NCI-H524 (cell line): ENCODE measurements around the gene PTPMT1.
"Not testable (repeated sequence)": the region's sequence is repeated elsewhere in the genome, so short reads cannot be mapped to it uniquely, and the experiment has no call there.

Experiments
- DNase-seq, 2 experiments: peaks; one replicate each; lab custom pipeline; 2025; lab: John Stamatoyannopoulos, UW

The PTPMT1 gene, protein sequence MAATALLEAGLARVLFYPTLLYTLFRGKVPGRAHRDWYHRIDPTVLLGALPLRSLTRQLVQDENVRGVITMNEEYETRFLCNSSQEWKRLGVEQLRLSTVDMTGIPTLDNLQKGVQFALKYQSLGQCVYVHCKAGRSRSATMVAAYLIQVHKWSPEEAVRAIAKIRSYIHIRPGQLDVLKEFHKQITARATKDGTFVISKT

DNA sequence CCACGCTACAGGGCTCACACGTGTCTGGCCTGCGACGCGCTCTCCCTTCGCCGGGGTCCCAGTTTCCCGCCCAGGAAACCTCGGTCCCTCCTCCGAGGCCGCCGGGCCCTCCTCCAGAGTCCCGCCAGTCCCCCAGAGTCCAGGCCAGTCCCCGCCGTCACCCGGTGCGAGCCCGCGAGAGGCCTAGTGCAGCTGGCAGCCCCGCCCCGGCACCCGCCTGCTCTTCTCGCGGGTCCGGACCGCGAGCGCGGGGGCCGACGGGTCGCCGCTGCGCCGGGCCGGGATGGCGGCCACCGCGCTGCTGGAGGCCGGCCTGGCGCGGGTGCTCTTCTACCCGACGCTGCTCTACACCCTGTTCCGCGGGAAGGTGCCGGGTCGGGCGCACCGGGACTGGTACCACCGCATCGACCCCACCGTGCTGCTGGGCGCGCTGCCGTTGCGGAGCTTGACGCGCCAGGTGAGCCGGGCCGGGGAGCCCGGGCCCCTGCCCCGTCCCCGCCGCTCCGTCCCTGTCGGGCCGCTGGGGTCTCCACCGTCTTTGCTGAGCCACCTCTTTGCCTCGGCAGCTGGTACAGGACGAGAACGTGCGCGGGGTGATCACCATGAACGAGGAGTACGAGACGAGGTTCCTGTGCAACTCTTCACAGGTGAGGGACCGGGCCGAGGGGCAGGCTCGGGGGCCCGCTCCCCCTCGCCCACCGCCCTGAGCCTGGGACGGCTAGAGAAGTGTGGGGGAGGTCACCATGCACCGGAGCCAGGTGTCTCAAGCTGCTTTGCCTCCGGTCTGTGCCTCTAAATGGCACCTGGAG lies at the start of gene PTPMT1:
Gene PTPMT1, plus strand, starts transcription at position 260 of the 809 bp plus-strand sequence. Its CDS starts 24 bp downstream, at position 284.
- peak; percentile 22 to 47 for DNase-seq

DNA sequence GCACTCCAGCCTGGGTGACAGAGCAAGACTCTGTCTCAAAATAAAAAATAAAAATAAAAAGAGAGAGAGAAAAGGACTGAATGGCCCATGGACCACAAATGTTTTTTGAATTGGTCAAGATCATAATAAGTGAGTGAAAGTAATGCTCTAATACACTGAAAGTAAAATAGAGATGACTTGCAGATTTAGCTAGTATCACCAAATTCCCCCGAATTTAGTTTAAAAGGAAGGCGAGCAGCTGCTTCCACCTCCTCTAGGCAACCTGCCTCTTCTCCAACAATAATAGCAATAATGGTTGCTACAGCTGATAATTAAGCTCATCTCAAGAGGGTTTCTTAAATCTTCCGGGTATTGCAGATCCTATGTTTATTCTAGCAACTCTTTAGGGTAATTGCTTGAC lies 49.2 kb upstream of the PTPMT1 start:
- peak; percentile 14 to 51 for DNase-seq

DNA sequence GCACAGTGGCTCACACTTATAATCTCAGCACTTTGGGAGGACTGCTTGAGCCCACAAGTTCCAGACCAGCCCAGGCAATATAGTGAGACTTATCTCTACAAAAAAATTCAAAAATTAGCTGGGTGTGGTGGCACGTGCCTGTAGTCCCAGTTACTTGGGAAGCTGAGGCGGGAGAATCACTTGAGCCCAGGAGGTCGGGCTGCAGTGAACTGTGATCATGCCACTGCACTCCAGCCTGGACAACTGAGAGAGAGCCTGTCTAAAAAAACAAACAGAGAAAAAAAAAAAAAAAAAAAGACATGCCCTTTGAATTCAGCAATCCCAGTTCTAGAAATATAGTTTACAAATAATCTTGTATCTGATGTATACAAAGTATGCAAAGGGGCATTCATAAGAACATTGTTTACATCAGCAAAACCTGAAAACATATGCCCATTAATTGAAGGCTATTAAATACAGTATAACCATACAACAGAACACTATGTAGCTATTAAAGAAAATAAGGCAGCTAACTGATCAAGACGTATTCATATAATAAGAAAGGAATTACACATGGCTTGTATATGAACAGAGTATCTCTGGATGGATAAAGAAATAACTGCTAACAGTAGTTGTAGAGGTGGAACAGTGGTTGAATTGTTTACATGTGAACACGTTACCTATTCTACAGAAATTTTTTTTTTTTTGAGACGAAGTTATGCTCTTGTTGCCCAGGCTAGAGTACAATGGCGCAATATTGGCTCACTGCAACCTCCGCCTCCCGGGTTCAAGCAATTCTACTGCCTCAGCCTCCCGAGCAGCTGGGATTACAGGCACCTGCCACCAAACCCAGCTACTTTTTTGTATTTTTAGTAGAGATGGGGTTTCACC lies 48.2 kb upstream of the PTPMT1 start:
- no peak for DNase-seq

DNA sequence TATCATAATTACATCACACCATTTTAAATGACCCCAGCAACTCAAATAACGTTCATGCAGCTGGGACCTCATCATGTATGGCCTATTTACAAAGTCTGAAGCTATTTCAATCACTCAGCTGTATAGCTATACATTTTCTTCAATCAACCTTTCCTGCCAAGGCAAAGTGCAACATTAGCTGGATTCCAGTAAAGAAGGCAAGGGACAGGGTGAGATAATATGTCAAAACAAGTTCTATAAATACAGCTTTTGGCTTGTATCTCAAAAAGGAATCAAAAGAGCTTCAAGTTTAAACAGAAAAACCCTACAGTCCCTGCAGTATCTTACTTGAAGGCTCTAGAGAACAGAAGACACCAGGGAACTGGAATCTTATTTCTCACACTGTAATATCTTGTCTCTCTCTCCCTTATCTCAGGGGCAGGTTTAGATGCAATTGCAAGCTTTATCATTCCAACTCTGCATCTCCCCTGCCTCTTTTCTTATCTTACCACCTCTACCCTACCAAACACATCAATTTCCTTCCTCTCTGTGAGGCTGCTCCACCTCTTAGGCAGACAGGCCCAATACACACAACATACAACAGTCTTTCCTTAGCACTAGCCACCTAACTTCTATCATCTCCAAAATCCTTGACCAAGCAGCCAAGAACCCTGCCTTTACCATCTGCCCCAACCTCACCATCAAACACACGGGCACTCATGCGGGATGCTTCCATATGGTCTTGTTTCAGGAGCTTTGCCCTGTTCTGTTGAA lies 47.0 kb upstream of the PTPMT1 start:
- DNase-seq = peak; percentile 36 to 71

DNA sequence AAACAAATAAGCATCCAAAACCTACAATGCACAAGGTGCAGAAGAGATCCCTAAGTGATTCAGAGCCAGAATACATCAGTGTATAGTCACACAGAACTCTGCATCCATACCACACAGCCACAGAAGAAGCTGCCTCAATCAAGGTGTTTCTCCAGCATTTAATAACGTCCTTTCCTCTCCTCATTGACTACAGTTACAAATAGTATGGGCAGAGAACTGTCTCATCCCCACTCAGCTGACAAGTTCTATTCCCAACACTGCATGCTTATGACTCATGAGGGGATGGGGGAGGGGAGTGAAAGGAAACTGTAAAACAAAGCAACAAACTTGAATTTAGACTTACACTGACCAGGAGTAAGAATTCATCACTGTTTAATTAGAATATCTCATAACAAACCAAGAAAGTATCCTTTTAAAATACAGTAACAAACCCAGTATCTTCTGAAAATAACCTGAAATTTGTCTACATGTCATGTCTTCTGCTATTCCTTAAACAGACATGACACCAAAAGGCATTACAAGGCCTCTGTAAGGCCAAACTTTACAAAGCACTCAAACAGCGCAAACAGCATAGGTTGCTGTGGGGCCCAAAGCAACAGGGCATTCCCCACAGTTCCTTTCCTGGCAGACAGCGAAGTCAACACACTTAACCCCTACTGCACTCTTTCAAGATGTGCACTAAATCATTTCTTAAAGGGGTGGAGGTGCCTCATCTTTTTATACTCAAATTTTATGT lies 41.7 kb upstream of the PTPMT1 start:
- DNase-seq = no peak

DNA sequence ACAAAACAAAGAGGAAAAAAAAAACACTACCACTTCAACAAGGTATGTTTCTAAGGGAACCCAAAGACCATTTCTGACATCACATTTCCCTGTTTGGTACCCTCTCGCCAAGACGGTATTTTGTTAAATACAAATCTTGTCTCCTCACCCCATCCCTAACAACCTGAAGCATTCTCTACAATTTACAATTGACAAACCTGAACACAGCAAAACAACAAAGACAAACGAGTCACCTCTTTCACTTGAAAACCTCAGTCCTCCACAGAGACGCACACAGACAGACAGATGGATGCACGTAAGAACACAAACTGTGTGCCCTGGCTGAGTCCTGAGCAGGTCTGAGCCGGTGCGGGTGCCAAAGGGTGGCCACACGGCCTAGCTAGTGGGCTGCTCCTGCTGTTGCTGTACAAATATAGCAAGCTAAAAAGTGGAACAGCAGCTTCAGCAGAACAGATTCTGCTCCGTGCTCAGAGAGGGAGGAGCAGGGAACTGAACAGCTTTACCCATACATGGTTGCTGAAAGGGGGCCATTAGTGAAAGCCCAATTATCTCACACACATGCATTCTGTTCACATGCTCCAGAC lies 41.0 kb upstream of the PTPMT1 start:
- peak in 1 of 2 experiments; percentile 36 for DNase-seq

DNA sequence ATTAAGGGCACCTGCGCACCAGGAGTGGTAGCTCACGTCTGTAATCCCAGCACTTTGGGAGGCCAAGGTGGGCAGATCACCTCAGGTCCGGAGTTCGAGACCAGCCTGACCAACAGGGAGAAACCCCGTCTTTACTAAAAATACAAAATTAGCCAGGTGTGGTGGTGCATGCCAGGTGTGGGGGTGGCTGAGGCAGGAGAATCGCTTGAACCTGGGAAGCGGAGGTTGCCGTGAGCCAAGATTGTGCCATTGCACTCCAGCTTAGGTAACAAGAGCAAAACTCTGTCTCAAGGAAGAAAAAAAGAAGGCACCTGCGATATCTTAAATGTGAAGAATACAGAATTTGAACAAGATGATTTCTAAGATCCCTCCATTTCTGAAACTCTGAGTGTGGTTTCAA lies 39.4 kb upstream of the PTPMT1 start:
- not testable (repeated sequence) for DNase-seq

DNA sequence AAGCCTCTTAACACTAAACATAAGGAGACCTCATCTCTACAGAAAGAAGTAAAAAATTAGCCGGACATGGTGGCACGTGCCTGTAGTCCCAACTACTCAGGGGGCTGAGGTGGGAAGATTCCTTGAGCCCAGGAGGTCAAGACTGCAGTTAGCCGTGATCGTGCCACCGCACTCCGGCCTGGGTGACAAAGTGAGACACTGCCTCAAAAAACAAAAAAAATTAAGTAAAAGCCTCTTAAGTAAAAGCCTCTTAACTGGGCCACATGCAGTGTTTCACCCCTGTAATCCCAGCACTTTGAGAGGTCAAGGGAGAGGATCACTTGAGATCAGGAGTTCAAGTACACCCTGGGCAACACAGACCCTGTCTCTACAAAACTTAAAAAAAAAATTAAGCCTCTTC lies 38.2 kb upstream of the PTPMT1 start:
- no peak for DNase-seq

DNA sequence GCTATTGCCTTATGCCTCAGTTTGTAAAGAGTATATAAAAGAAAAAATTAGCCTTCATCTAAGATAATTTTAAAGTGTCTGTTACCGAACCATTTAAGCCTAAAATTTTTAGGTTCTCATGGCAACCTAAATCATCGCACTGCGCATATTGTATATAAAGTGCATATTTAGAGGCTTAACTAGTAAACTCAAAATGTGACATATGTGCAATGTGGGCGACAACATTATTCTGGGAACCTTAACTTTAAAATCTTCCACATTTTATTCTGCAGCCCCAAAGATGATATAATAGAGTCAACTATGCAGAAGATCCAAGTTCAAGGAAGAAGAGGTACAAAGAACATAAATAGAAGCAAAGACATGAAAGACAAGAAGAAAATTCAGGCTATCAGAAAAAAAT lies 35.4 kb upstream of the PTPMT1 start:
- DNase-seq = no peak

DNA sequence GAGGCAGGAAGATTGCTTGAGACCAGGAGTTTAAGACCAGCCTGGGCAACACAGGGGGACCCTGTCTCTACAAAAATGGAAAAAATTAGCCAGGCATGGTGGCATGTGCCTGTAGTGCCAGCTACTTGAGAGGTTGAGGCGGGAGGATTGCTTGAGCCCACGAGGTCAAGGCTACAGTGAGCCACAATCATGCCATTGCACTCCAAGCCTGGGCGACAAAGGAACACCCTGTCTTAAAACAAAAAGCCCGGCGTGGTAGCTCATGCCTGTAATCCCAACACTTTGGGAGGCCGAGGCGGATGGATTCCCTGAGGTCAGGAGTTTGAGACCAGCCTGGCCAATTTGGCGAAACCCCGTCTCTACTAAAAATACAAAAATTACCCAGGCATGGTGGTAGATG lies 34.7 kb upstream of the PTPMT1 start:
- not testable (repeated sequence) for DNase-seq

DNA sequence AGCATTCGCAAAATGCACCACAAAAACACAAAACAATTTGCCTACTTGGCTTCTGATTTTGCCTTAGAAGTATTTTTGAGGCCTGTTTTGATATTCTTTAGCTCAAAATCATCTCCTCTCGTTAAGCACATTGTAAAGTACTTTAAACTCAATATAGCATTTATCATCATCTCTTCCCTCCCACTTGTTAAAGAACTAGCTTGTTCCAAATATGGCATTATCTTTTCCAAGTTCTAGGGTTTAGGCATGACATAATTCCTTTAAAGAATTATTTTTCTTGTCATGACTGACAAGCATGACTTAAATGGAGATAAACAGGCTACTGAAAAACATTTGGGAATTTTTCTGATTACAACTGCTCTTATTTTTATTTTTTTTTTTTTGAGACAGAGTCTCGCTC lies 33.7 kb upstream of the PTPMT1 start:
- DNase-seq = no peak

DNA sequence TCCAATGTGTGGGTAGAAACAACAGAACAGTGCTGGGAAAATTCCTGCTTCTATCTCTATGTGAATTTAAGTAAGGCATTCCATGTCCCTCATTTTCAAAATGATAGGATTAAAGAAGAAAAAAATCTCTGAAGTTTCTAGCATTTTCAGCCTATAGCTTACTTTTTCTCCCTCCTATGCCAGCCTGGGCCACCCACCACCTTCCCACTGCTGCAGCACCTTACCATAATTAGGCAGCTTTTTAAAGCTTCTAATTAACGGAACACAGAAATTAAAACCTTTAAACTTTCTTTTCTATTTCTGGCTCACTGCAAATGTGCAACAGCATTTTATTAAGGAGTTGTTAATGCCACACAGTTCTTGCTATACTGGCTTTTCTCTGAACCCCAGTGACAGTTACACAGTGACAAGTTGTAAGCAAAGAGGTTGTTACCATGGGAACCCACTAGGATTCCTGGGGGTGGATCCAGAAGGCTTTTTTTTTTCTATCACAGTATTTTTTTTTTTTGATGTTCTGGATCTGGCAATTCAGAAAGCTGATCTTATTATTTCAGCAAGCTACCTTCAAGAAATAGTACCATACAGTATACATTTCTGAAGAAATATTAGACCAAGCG lies 32.7 kb upstream of the PTPMT1 start:
- DNase-seq = no peak

DNA sequence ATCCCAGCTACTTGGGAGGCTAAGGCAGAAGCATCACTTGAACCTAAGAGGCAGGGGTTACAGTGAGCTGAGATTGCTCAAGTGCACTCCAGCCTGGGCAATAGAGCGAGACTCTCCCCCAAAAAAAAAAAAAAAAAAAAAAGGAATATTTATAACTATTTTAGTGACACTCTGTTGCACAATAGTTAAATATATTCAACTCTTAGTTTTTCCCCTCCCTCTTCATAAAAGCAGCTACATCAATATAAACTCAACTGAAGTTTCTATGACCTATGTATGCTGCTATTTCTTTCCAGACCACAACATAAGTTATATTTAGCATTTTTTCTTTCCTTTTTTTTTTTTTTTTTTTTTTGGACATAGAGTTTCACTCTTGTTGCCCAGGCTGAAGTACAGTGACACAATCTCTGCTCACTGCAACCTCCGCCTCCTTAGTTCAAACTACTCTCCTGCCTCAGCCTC lies 31.7 kb upstream of the PTPMT1 start:
- no peak for DNase-seq

DNA sequence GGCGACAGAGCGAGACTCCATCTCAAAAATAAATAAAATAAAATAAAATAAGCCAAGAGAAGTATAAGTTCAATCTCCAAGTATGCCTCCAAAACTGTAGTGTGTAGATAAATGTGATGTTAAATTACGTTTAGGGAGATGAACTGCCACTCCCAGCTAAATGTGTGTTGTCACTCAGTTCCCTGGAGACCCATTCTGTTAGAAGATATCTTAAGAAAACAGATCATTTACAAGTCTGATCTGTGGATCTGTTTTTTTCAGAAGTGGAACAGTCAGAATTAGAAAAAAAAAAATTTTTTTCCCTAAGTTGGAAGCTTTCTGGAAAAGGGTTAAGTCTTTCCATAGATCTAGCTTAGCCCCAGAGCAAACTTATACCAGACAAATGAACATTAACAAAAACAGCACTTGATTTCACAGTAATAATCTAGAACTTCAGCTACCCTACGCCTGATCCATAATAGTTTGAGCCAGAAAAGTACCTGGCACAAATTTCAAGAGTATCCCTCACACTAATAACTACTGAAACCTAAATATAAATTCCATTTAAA lies 30.6 kb upstream of the PTPMT1 start:
- no peak for DNase-seq

DNA sequence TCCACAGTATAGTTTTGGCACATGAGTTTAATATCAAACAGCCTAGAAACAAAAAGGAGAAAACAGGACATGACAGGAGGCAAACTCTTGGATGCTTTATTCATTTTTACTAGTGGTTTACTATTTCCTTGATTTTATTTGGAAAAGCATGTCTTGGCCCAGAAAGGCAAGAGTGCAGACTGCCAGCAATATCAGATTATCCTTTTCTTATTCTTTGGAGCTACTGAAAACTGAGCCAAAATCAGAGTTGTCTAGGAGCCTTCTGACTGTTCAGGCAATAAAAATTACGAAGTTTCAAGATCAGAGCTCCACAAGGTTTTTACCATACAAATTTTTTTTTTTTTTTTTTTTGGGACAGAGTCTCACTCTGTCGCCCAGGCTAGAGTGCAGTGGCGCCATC lies 28.5 kb upstream of the PTPMT1 start:
- DNase-seq = no peak

DNA sequence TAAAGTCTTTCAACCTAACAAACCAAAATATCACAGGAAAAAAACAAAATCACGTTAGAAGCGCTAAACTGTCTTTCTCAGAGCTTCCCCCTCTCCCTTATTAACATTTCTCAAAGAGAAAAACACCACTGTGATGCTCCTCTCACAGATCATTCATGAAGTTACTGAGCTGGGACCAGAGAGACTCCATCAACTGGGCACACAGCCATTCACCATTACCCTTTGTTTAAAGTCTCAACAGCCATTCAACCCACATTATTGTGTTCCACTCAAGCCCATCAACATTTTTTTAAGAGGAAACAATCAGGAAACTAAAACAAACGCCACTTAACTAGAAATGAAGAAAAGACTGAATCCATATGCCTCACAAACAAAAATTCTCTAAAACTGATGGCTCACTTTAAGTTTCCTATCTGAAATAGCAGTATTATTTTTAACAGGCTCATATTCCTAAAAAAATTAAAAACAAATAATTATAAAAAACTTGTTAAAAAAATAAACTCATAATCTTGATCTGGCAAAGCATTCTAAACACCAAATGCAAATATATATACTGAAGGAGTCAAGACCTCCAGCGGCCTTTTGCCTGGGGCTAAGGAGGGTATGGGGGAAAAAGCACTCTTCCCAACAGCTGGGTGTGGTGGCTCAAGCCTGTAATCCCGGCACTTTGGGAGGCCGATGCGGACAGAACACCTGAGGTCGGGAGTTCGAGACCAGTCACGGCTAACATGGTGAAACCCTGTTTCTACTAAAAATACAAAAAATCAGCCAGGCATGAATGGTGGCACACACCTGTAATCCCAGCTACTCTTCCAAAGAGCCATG lies 26.4 kb upstream of the PTPMT1 start:
- no peak for DNase-seq

DNA sequence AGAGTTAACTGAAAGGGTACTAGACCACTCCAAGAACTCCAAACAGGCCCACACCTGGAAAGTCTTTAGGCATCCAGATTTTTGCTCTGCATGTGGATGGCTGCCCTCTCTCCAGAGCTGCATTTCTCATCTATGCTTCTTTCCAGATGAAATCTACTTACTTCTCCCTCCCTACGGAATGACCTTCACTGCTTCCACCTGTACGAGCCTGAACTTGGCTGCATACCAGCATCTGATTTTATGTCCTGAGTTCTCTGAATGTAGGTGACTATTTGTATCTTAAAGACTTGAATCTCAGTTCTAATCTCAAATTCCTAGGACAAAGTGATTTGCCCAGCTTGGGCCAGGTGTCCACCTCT lies 25.7 kb upstream of the PTPMT1 start:
- DNase-seq = no peak

DNA sequence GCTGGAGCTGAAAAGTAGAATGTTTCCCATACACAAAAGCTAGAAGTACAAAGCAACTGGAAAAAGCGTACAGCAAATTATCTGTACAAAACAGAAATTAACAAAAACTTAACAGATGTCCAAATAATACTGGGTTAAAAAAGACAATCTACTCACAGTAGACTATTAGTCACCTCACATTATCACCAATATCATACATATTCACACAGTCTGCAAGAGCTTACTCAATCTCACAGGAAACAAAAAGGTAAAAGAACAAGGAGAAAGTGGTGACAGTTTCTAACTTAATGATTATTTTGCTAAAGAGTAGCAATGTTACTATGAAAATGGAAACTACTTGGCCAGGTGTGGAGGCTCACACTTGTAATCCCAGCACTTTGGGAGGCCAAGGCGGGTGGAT lies 24.3 kb upstream of the PTPMT1 start:
- DNase-seq = no peak

DNA sequence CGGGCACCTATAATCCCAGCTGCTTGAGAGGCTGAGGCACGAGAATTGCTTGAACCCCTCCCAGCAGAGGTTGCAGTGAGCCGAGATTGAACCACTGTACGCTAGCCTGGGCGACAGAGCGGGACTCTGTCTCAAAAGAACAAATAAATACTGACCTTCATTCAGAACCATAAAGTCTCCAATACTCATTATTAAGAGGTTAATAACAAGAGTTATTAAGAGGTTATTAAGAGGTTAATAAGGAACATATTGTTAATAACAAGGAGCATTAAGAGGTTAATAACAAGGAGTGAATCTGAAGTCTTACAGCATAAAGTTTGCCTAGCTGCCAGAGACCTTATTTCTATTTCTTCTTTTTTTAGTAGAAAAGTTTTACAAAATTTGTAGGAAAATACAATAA lies 20.1 kb upstream of the PTPMT1 start:
- DNase-seq = no peak
